B cell (primary cell): ENCODE data around the gene WDR70.

Experiments used
- EZH2 ChIP-seq: IDR thresholded peaks from 2 replicates; pipeline ENCODE4 v1.6.1; 2012; ENCODE audit warnings: borderline replicate concordance, low read depth, mild to moderate bottlenecking, moderate library complexity, low read length; ENCODE audit not compliant: insufficient read depth, poor library complexity, severe bottlenecking
- TF ChIP-seq, protein P1 (sequence below): fragments of 200-600 bp; IDR thresholded peaks from one replicate; pipeline ENCODE4 v1.8.0; 2022; ENCODE audit warnings: antibody characterized with exemption, mild to moderate bottlenecking

- TF ChIP-seq, protein P1, sequence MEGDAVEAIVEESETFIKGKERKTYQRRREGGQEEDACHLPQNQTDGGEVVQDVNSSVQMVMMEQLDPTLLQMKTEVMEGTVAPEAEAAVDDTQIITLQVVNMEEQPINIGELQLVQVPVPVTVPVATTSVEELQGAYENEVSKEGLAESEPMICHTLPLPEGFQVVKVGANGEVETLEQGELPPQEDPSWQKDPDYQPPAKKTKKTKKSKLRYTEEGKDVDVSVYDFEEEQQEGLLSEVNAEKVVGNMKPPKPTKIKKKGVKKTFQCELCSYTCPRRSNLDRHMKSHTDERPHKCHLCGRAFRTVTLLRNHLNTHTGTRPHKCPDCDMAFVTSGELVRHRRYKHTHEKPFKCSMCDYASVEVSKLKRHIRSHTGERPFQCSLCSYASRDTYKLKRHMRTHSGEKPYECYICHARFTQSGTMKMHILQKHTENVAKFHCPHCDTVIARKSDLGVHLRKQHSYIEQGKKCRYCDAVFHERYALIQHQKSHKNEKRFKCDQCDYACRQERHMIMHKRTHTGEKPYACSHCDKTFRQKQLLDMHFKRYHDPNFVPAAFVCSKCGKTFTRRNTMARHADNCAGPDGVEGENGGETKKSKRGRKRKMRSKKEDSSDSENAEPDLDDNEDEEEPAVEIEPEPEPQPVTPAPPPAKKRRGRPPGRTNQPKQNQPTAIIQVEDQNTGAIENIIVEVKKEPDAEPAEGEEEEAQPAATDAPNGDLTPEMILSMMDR = no peak
- TF ChIP-seq EZH2 = no peak
Observed at GRCh38 chr5:37375091-37375490, 4.0 kb upstream of the WDR70 start.
